RWPE2 (cell line): ENCODE data around the gene ITPK1.
"Not testable (repeated sequence)": the region's sequence is repeated elsewhere in the genome, so short reads cannot be mapped to it uniquely, and the experiment has no call there.

ENCODE experiments used
- ATAC-seq: fragments of 200-7000 bp; cut with Tn5 transposase; 3 replicates; pipeline ENCODE4 v1.9.1; 2021; ENCODE audit warnings: low read depth
- DNase-seq: peaks from one replicate; pipeline ENCODE4 v3.0.0-alpha.2; 2020; ENCODE audit warnings: low spot score
- H3K27ac ChIP-seq: fragments of 450-650 bp; 2 replicates; pipeline ENCODE4 v1.5.1; 2017; ENCODE audit warnings: mild to moderate bottlenecking; ENCODE audit not compliant: poor library complexity, severe bottlenecking
- H3K27me3 ChIP-seq: fragments of 250-450 bp; sonication (Bioruptor Pico); 2 replicates; pipeline ENCODE4 v1.5.1; 2021; ENCODE audit warnings: mild to moderate bottlenecking, moderate library complexity; ENCODE audit not compliant: insufficient read depth, poor library complexity, severe bottlenecking
- H3K36me3 ChIP-seq: fragments of 250-450 bp; sonication (Bioruptor Pico); 2 replicates; pipeline ENCODE4 v1.5.1; 2020; ENCODE audit warnings: low read depth, mild to moderate bottlenecking, moderate library complexity
- H3K4me1 ChIP-seq: fragments of 250-450 bp; sonication (Bioruptor Pico); 2 replicates; pipeline ENCODE4 v1.5.1; 2021; ENCODE audit warnings: mild to moderate bottlenecking, moderate library complexity; ENCODE audit not compliant: insufficient read depth, poor library complexity, severe bottlenecking
- H3K4me3 ChIP-seq: fragments of 250-450 bp; sonication (Bioruptor Pico); 2 replicates; pipeline ENCODE4 v1.5.1; 2021; ENCODE audit warnings: mild to moderate bottlenecking, moderate library complexity; ENCODE audit not compliant: severe bottlenecking
- H3K9me3 ChIP-seq: fragments of 250-450 bp; sonication (Bioruptor Pico); 2 replicates; pipeline ENCODE4 v1.5.1; 2021; ENCODE audit warnings: mild to moderate bottlenecking, moderate library complexity; ENCODE audit not compliant: severe bottlenecking
- CTCF ChIP-seq: fragments of 450-650 bp; IDR thresholded peaks from one replicate; pipeline ENCODE4 v1.5.1; 2017; ENCODE audit warnings: mild to moderate bottlenecking, moderate library complexity; ENCODE audit not compliant: poor library complexity, severe bottlenecking

ITPK1 gene

GRCh38 chr14:93108105-93108504, 7.6 kb downstream of the ITPK1 start:
- no peak for ATAC-seq

GRCh38 chr14:93107453-93107852, 8.3 kb downstream of the ITPK1 start:
- no peak overlapping the region for H3K4me3 ChIP-seq
- H3K4me1 ChIP-seq = peaks cover 35% of the 10 kb centered on the region
- TF ChIP-seq CTCF = no peak

More at GRCh38 chr14:93108105-93108504, 7.6 kb downstream of the ITPK1 start:
- H3K36me3 ChIP-seq = peaks cover 9% of the 10 kb centered on the region; the same call in 1 of the 2 replicates
- no peaks in the 10 kb centered on the region for H3K9me3 ChIP-seq
- DNase-seq = no peak
- no peak overlapping the region for H3K4me3 ChIP-seq
- H3K27me3 ChIP-seq = no peaks in the 10 kb centered on the region
- no peak for TF ChIP-seq CTCF
- H3K4me1 ChIP-seq = peaks cover 41% of the 10 kb centered on the region
- no peak overlapping the region for H3K27ac ChIP-seq

GRCh38 chr14:93106541-93107156, 9.1 kb downstream of the ITPK1 start:
- ATAC-seq = 0 out of 3 replicates have a peak, but pooled peaks have one; percentile 4
- Histone ChIP-seq H3K36me3 (peaks cover 4% of the 10 kb centered on the region; the same call in 1 of the 2 replicates), H3K27me3 (no peaks in the 10 kb centered on the region), H3K4me1 (peaks cover 34% of the 10 kb centered on the region), H3K4me3 (no peak overlapping the region), H3K27ac (peak overlapping the region; percentile 65), H3K9me3 (no peaks in the 10 kb centered on the region)
- no peak for TF ChIP-seq CTCF
- no peak for DNase-seq

More at GRCh38 chr14:93107453-93107852, 8.3 kb downstream of the ITPK1 start:
- DNase-seq = no peak
- Histone ChIP-seq H3K27ac (no peak overlapping the region), H3K36me3 (peaks cover 4% of the 10 kb centered on the region; the same call in 1 of the 2 replicates), H3K27me3 (no peaks in the 10 kb centered on the region), H3K9me3 (no peaks in the 10 kb centered on the region)
- no peak for ATAC-seq

GRCh38 chr14:93105856-93106255, 9.9 kb downstream of the ITPK1 start:
- H3K27me3 ChIP-seq, H3K9me3 ChIP-seq, DNase-seq, H3K4me3 ChIP-seq, H3K36me3 ChIP-seq: not testable (repeated sequence)
- Histone ChIP-seq H3K27ac (peak overlapping the region; percentile 65), H3K4me1 (peaks cover 37% of the 10 kb centered on the region)
- ATAC-seq = peak; percentile 6; the same call in 1 of the 3 replicates

GRCh38 chr14:93105362-93105761, 10.4 kb downstream of the ITPK1 start:
- H3K27me3 ChIP-seq = no peaks in the 10 kb centered on the region
- no peak overlapping the region for H3K4me3 ChIP-seq
- H3K4me1 ChIP-seq = peaks cover 37% of the 10 kb centered on the region
- DNase-seq (no peak), ATAC-seq (peak; percentile 52)
- H3K9me3 ChIP-seq = no peaks in the 10 kb centered on the region
- peak overlapping the region; percentile 65 for H3K27ac ChIP-seq
- TF ChIP-seq CTCF = no peak
- H3K36me3 ChIP-seq = peaks cover 4% of the 10 kb centered on the region; the same call in 1 of the 2 replicates
